OCI-LY1 (cell line): Measurements from ENCODE around the gene SFRP2.

Experiments used
- EZH2 ChIP-seq: fragments of 200-600 bp; sonication (generic), shearing (Covaris generic); IDR thresholded peaks from 2 replicates; pipeline ENCODE4 v1.8.0; 2017; ENCODE audit warnings: borderline replicate concordance, mixed run types, mild to moderate bottlenecking, antibody characterized with exemption, low read length, moderate library complexity, mixed read lengths
- TF ChIP-seq, protein P1 (sequence below): fragments of 200-600 bp; sonication (generic), shearing (Covaris generic); IDR thresholded peaks from 2 replicates; pipeline ENCODE4 v1.5.1; 2017; ENCODE audit warnings: mild to moderate bottlenecking, antibody characterized with exemption, low read length, moderate library complexity, mixed read lengths

DNA sequence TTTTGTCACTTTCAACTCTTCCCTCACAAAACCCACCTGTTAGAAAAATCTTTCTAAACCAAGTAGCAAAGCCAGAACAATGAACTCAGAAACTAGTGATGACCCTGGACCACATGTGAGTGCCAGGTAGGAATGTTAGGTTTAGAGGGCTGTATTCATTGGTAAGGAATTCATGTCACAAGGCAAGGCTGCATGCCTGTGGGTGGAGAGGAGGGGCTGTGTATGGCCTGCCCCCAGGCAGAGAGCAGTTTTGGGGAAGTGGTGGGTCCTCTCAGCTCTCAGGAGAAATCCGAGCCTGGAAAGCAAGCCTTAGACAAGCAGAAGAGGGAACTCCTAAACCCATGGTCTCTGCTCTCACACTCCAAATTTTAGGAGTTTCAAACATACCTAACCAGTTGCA is 31.5 kb downstream of the SFRP2 start:
- TF ChIP-seq, protein P1, sequence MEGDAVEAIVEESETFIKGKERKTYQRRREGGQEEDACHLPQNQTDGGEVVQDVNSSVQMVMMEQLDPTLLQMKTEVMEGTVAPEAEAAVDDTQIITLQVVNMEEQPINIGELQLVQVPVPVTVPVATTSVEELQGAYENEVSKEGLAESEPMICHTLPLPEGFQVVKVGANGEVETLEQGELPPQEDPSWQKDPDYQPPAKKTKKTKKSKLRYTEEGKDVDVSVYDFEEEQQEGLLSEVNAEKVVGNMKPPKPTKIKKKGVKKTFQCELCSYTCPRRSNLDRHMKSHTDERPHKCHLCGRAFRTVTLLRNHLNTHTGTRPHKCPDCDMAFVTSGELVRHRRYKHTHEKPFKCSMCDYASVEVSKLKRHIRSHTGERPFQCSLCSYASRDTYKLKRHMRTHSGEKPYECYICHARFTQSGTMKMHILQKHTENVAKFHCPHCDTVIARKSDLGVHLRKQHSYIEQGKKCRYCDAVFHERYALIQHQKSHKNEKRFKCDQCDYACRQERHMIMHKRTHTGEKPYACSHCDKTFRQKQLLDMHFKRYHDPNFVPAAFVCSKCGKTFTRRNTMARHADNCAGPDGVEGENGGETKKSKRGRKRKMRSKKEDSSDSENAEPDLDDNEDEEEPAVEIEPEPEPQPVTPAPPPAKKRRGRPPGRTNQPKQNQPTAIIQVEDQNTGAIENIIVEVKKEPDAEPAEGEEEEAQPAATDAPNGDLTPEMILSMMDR = no peak
- TF ChIP-seq EZH2 = no peak
